IPS-NIHi7 (cell line): ENCODE results near the gene NCLN.

Source experiments
- DNase-seq: peaks from one replicate; pipeline ENCODE4 v3.0.0; 2012; ENCODE audit warnings: mixed read lengths; ENCODE audit errors: extremely low spot score

Gene NCLN, protein sequence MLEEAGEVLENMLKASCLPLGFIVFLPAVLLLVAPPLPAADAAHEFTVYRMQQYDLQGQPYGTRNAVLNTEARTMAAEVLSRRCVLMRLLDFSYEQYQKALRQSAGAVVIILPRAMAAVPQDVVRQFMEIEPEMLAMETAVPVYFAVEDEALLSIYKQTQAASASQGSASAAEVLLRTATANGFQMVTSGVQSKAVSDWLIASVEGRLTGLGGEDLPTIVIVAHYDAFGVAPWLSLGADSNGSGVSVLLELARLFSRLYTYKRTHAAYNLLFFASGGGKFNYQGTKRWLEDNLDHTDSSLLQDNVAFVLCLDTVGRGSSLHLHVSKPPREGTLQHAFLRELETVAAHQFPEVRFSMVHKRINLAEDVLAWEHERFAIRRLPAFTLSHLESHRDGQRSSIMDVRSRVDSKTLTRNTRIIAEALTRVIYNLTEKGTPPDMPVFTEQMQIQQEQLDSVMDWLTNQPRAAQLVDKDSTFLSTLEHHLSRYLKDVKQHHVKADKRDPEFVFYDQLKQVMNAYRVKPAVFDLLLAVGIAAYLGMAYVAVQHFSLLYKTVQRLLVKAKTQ

DNA sequence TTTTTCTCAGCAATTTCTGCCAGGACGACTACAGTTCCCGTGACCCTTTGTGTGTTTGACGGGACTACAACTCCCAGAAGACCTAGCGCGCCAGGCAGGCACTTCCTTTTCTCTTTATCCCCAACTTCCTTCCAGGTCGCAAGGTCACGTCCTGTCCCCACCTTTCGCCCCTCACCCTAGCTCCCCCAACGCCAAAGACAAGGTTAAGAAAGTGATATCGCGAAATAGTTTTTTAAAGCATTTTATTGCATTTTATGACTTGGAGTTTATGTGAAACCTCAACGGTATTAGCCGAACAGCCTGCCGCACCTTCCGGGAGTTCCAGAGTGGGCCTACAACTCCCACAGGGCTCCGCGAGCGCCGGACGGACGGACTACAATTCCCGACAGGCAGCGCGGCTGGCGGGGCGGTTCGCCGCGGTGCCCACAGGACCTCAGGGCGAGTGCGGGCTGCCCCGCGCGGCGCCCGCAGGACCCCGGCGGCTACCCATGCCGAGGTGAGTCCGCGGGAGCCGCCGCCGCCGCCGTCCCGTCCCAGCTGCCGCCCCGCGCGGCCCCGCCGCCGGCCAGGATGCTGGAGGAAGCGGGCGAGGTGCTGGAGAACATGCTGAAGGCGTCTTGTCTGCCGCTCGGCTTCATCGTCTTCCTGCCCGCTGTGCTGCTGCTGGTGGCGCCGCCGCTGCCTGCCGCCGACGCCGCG lies at the start of gene NCLN:
NCLN (plus strand) TSS at position 470 of the 699 bp plus-strand sequence; CDS start at position 571, 101 bp downstream.
- peak; percentile 93 for DNase-seq

- DNase-seq: no peak
Measured at GRCh38 chr19:3135961-3136683, 49.6 kb upstream of the NCLN start, which contains the start of gene GNA15. Gene GNA15 (plus strand): TSS chr19:3136033. CDS start chr19:3136451, 418 bp downstream.

GRCh38 chr19:3136684-3137055 lies 49.1 kb upstream of the NCLN start:
- no peak for DNase-seq

DNA sequence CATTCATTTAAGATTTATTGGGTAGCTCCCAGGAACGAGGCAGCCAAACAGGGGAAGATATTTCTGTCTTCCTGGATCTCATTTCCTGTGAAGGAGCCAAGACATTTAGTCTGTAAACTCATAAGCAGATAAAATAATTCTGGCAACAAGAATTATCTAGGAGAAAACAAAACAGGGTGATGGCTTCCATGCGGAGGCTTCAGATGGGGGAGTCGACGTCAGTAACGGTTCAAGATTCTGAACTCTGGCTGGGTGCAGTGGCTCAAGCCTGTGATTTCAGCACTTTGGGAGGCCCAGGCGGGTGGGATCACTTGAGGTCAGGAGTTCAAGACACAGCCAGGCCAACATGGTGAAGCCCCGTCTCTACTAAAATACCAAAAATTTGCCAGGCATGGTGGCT lies 48.6 kb upstream of the NCLN start:
- DNase-seq: no peak

- no peak for DNase-seq
Measured at GRCh38 chr19:3138268-3138667, 47.5 kb upstream of the NCLN start.

DNA sequence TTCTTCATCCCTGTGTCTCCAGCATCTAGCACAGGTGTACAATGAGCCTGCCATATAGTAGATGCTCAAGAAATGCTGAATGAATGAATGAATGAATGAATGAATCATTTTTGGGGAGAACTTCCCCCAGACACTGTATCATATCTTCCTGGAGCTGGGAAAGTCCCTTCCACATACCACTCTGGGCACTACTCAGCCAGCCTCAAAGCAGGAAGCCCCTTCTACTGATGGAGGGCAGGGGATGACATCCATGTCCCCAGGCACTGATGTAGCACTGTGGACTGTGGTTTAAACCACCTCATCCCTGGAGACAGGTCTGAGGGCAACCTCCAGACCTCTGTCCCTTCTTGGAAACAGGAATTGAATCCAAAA lies 45.1 kb upstream of the NCLN start:
- DNase-seq: no peak

- DNase-seq: no peak
Measured at GRCh38 chr19:3142292-3142670, 43.4 kb upstream of the NCLN start.

- DNase-seq: no peak
Measured at GRCh38 chr19:3142781-3143337, 42.9 kb upstream of the NCLN start.

- DNase-seq: no peak
Measured at GRCh38 chr19:3145909-3146676, 39.6 kb upstream of the NCLN start.

DNA sequence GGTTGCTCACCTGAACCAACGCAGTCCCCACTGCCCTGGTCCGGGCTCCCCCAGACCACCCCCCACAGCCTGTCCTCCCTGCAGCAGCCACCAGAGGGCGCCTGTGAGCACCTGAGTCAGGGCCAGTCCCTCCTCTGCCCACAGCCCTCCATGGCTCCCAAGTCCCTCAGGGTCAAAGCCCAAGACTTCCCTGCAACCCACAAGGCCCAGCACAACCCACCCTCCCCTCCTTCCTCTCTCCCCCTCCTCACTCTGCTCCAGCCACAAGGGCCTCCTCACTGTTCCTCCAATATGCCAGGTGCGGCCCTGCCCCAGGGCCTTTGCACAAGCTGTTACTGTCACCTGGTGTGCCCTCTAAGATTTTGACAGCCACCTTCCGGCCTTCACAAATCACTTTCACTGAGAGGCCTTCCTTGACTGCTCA lies 39.0 kb upstream of the NCLN start:
- DNase-seq: peak; percentile 67

DNA sequence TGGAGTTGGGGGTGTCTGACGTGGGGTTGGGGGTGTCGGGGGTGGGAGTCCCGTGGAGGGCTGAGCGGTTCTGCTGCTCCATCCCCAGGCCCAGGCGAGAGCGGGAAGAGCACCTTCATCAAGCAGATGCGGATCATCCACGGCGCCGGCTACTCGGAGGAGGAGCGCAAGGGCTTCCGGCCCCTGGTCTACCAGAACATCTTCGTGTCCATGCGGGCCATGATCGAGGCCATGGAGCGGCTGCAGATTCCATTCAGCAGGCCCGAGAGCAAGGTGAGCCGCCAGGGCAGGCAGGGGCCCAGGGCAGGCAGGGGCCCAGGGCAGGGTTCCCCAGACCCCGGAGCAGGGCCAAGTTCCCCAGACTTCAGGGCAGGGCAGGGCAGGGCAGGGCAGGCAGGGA lies 37.2 kb upstream of the NCLN start:
- DNase-seq: no peak

DNA sequence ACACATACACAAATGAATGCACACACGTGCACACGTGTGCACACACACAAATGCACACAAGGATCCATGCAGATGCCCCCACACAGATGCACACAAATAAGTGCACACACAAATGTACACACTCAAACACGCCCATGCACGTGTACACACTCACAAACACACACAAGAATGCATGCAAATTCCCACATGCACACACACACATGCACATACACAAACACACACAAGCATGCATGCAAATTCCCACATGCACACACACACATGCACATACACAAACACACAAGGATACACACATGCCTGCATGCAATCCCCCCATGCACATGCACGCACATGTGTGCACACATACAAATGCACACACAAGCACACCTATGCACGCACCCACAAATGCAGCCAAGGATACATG lies 36.6 kb upstream of the NCLN start:
- no peak for DNase-seq

GRCh38 chr19:3149526-3150505 lies 35.9 kb upstream of the NCLN start:
- DNase-seq: no peak

GRCh38 chr19:3150739-3151329 lies 34.9 kb upstream of the NCLN start:
- DNase-seq: no peak

DNA sequence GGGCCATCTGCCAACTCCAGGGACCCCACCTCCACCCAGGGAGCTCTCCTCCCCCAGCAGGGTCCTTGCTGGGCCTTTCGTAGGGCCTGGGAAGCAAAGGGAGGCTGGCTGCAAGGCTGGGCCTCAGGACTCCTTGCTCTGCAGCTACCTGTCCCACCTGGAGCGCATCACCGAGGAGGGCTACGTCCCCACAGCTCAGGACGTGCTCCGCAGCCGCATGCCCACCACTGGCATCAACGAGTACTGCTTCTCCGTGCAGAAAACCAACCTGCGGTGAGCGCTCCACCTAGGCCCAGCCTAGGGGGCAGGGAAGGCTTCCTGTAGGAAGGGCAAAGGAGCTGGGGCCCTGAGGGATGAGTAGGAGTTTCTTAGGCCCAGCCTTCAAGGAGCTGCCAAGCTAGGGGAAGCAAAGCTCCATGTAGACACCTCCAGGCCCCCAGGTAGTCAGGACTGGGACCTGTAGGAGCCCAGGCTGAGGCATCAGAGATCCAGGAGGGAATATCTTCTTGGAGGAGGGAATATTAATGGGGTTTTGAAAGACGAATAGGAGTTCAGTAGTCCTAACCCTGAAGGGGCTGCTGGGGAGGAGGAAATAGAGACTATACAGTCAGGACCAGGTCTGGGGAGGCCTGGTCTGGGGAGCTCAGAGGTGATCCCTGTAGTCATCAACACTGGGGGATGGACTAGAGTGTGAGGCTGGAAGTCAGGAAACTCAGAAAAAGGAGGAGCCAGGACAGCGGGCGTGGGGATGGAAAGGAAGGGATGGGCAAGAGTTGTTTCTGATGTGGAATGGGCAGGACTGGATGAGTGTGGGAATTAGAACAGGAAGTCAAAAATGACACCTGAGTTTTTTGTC lies 33.9 kb upstream of the NCLN start:
- no peak for DNase-seq

GRCh38 chr19:3152419-3152780 lies 33.3 kb upstream of the NCLN start:
- DNase-seq: no peak

DNA sequence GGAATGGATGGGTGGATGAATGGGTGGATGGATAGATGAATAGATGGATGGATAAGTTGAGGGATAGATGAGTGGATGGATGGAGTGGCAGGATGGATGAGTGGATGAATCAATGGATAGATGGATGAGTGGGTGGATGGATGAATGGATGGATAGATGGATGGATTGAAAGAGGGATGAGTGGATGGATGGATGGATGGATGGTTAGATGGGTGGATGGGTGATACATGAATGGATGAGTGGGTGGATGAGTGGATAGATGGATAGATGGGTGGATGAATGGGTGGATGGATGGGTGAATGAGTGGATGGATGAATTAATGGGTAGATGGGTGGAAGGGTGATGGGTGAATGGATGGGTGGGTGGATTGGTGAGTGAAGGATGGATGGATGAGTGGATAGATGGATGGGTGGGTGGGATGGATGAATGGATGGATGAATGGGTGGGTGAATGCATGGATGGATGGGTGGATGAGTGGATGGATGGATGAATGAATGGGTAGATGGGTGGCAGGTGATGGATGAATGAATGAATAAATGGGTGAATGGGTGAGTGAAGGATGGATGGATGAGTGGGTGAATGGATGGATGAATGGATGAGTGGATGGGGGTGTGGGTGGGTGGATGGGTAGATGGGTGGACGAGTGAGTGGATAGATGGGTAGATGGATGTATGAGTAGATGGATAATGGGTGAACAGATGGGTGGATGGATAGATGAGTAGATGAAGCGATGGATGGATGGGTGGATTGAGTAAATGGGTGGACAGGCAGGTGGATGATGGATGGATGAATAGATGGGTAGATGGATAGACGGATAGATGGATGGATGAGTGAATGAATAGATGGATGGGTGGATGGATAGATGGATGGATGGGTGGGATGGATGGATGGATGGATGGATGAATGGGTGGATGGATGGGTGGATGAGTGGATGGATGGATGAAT lies 32.2 kb upstream of the NCLN start:
- DNase-seq: no peak
